GM19395 (cell line): ENCODE measurements around the gene SREBF2.

Experiments used
- ATAC-seq: cut with Tn5 transposase; IDR thresholded peaks from one replicate; pipeline ENCODE4 v1.9.1; 2021; ENCODE audit warnings: mild to moderate bottlenecking, moderate library complexity; ENCODE audit not compliant: unreplicated experiment

The SREBF2 gene

GRCh38 chr22:41917903-41918791 is 85.2 kb downstream of the SREBF2 start:
- ATAC-seq: no peak

GRCh38 chr22:41919357-41920224 is 86.7 kb downstream of the SREBF2 start:
- peak; percentile 45 for ATAC-seq

GRCh38 chr22:41920271-41920976 is 87.5 kb downstream of the SREBF2 start:
- peak; percentile 39 for ATAC-seq

GRCh38 chr22:41922328-41922727 is 89.4 kb downstream of the SREBF2 start:
- no peak for ATAC-seq

GRCh38 chr22:41922940-41923594 is 90.2 kb downstream of the SREBF2 start:
- ATAC-seq: no peak

GRCh38 chr22:41923595-41924276 is 90.8 kb downstream of the SREBF2 start:
- ATAC-seq: no peak

GRCh38 chr22:41925783-41926460 is 93.0 kb downstream of the SREBF2 start:
- ATAC-seq: no peak

- no peak for ATAC-seq
These were observed 94.9 kb downstream of the SREBF2 start for GRCh38 chr22:41927813-41928212.

GRCh38 chr22:41928593-41929417 is 95.9 kb downstream of the SREBF2 start:
- ATAC-seq: no peak

GRCh38 chr22:41929418-41929810 is 96.5 kb downstream of the SREBF2 start:
- ATAC-seq: no peak

- ATAC-seq: no peak
These were observed 98.9 kb downstream of the SREBF2 start for GRCh38 chr22:41931701-41932269.

- ATAC-seq: no peak
These were observed 99.4 kb downstream of the SREBF2 start for GRCh38 chr22:41932353-41932752.

GRCh38 chr22:41933411-41934177 is 100.7 kb downstream of the SREBF2 start:
- ATAC-seq: no peak

GRCh38 chr22:41934284-41935014 is 101.5 kb downstream of the SREBF2 start:
- no peak for ATAC-seq

GRCh38 chr22:41935015-41935351 is 102.1 kb downstream of the SREBF2 start:
- no peak for ATAC-seq

GRCh38 chr22:41935509-41935908 is 102.6 kb downstream of the SREBF2 start:
- no peak for ATAC-seq

- no peak for ATAC-seq
These were observed 103.9 kb downstream of the SREBF2 start for GRCh38 chr22:41936894-41937169.
